Loucy (cell line): Measurements from ENCODE around the gene CACNB2.

Experiments
- EZH2phosphoT487 ChIP-seq: fragments of 200-600 bp; IDR thresholded peaks from 2 replicates; pipeline ENCODE4 v1.6.1; 2018; ENCODE audit warnings: antibody characterized with exemption, mild to moderate bottlenecking, moderate library complexity, borderline replicate concordance
- TF ChIP-seq, protein P1 (sequence below): fragments of 200-600 bp; sonication (generic); conservative IDR thresholded peaks from 2 replicates; pipeline ENCODE4 v1.5.1; 2014; ENCODE audit warnings: mild to moderate bottlenecking, antibody characterized with exemption, low read length

DNA sequence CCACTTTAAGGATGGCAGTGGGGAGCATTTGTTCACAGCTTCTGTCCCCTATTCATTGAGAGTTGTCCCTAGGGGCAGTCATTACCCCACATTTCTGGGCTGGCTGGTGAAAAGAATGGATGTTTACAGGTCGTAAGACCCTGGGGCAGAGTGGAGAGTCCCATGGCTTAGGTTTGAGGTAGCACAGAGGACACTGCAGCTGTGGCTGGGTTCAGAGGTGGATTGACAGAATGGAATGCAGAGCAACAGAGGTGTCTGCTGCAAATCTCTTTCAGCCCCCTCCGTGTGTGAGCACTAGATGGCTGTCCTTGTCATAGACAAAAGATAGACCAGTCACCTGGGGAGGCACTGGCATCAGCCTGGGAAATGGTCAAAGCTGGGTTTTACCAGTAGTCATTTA lies 141.9 kb downstream of the CACNB2 start:
- TF ChIP-seq, protein P1, sequence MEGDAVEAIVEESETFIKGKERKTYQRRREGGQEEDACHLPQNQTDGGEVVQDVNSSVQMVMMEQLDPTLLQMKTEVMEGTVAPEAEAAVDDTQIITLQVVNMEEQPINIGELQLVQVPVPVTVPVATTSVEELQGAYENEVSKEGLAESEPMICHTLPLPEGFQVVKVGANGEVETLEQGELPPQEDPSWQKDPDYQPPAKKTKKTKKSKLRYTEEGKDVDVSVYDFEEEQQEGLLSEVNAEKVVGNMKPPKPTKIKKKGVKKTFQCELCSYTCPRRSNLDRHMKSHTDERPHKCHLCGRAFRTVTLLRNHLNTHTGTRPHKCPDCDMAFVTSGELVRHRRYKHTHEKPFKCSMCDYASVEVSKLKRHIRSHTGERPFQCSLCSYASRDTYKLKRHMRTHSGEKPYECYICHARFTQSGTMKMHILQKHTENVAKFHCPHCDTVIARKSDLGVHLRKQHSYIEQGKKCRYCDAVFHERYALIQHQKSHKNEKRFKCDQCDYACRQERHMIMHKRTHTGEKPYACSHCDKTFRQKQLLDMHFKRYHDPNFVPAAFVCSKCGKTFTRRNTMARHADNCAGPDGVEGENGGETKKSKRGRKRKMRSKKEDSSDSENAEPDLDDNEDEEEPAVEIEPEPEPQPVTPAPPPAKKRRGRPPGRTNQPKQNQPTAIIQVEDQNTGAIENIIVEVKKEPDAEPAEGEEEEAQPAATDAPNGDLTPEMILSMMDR: no peak
- no peak for TF ChIP-seq EZH2phosphoT487
